Measurements from ENCODE around the gene TSPAN8.
"Not testable (repeated sequence)": the region's sequence is repeated elsewhere in the genome, so short reads cannot be mapped to it uniquely, and the experiment has no call there.

Gene TSPAN8

GRCh38 chr12:71157601-71158233 lies at the start of gene TSPAN8:
Gene TSPAN8 (minus strand): TSS chr12:71157999. CDS start chr12:71157678, 321 bp downstream.
- DNase-seq: no peak

GRCh38 chr12:71201136-71201679 lies 43.4 kb upstream of the TSPAN8 start:
- no peak for DNase-seq

- DNase-seq: no peak
Measured at GRCh38 chr12:71200706-71201105, 42.9 kb upstream of the TSPAN8 start.

GRCh38 chr12:71197460-71197859 lies 39.7 kb upstream of the TSPAN8 start:
- DNase-seq: no peak

GRCh38 chr12:71195338-71195896 lies 37.6 kb upstream of the TSPAN8 start:
- DNase-seq: no peak

- no peak for DNase-seq
Measured at GRCh38 chr12:71194657-71195056, 36.9 kb upstream of the TSPAN8 start.

GRCh38 chr12:71193041-71193440 lies 35.2 kb upstream of the TSPAN8 start:
- no peak for DNase-seq

- DNase-seq: no peak
Measured at GRCh38 chr12:71191509-71192196, 33.9 kb upstream of the TSPAN8 start.

GRCh38 chr12:71190822-71191221 lies 33.0 kb upstream of the TSPAN8 start:
- no peak for DNase-seq

- no peak for DNase-seq
Measured at GRCh38 chr12:71187379-71187778, 29.6 kb upstream of the TSPAN8 start.

- DNase-seq: no peak
Measured at GRCh38 chr12:71186571-71187288, 28.9 kb upstream of the TSPAN8 start.

- no peak for DNase-seq
Measured at GRCh38 chr12:71183846-71184245, 26.0 kb upstream of the TSPAN8 start.

GRCh38 chr12:71183018-71183417 lies 25.2 kb upstream of the TSPAN8 start:
- DNase-seq: no peak

- DNase-seq: no peak
Measured at GRCh38 chr12:71178162-71178561, 20.4 kb upstream of the TSPAN8 start.

GRCh38 chr12:71174825-71175224 lies 17.0 kb upstream of the TSPAN8 start:
- DNase-seq: no peak

- no peak for DNase-seq
Measured at GRCh38 chr12:71174146-71174545, 16.3 kb upstream of the TSPAN8 start.

- no peak for DNase-seq
Measured at GRCh38 chr12:71170456-71170855, 12.7 kb upstream of the TSPAN8 start.

GRCh38 chr12:71169286-71169685 lies 11.5 kb upstream of the TSPAN8 start:
- DNase-seq: no peak

- DNase-seq: no peak
Measured at GRCh38 chr12:71166862-71167496, 9.2 kb upstream of the TSPAN8 start.

GRCh38 chr12:71166280-71166679 lies 8.5 kb upstream of the TSPAN8 start:
- no peak for DNase-seq

- not testable (repeated sequence) for DNase-seq
Measured at GRCh38 chr12:71165780-71166179, 8.0 kb upstream of the TSPAN8 start.

- DNase-seq: no peak
Measured at GRCh38 chr12:71164568-71165197, 6.9 kb upstream of the TSPAN8 start.

Measured in CD4-positive, alpha-beta T cell treated with Interleukin-12 subunit alpha and Interleukin-12 subunit beta, for 1 hour (primary cell).